Suprapubic skin (tissue), 4 donors: ENCODE measurements around the gene PPP2R3B. TPM values are rescaled to one million over a fixed set of nuclear protein-coding genes. Genes with fewer than 3 reads are reported as not detected.

Experiments used
- DNase-seq, 2 donors: peaks; one replicate each; pipeline ENCODE4 v3.0.0-alpha.2; 2019; ENCODE audit warnings: low spot score in 2 of 2
- H3K27ac ChIP-seq: fragments of 200-600 bp; sonication (generic); one replicate; pipeline ENCODE4 v1.5.1; 2019
- H3K27me3 ChIP-seq: fragments of 200-600 bp; sonication (generic); one replicate; pipeline ENCODE4 v1.5.1; 2019
- H3K36me3 ChIP-seq: fragments of 200-600 bp; sonication (generic); one replicate; pipeline ENCODE4 v1.5.1; 2019
- H3K4me1 ChIP-seq: fragments of 200-600 bp; sonication (generic); one replicate; pipeline ENCODE4 v1.5.1; 2019
- H3K4me3 ChIP-seq: fragments of 200-600 bp; sonication (generic); one replicate; pipeline ENCODE4 v1.5.1; 2019; ENCODE audit warnings: mild to moderate bottlenecking
- H3K9me3 ChIP-seq: fragments of 200-600 bp; sonication (generic); one replicate; pipeline ENCODE4 v1.5.1; 2019
- CTCF ChIP-seq, 2 donors: fragments of 200-600 bp in 1 of 2; fragments of 450-650 bp in 1 of 2; sonication (generic) in 1 of 2; IDR thresholded peaks; one replicate each; pipeline ENCODE4 v1.5.1; 2016 to 2019; ENCODE audit warnings: antibody characterized with exemption in 2 of 2, mild to moderate bottlenecking in 1 of 2, moderate library complexity in 1 of 2
- EP300 ChIP-seq: sonication (generic); formaldehyde crosslinking; IDR thresholded peaks from one replicate; pipeline ENCODE4 v1.6.1; 2017; ENCODE audit warnings: antibody characterized with exemption
- POLR2A ChIP-seq, 2 donors: fragments of 450-650 bp; IDR thresholded peaks; one replicate each; pipeline ENCODE4 v1.6.1; 2017; ENCODE audit warnings: antibody characterized with exemption in 2 of 2, mild to moderate bottlenecking in 2 of 2, moderate library complexity in 2 of 2
- POLR2AphosphoS5 ChIP-seq, 3 donors: sonication (generic); formaldehyde crosslinking; IDR thresholded peaks; one replicate each; pipeline ENCODE4 v1.6.1; 2017; ENCODE audit warnings: antibody characterized with exemption in 3 of 3
- WGBS: methylation state at CpG from one replicate; pipeline ENCODE4 v1.1.5; 2018; 5-methylcytosine and 5-hydroxymethylcytosine counted together
- total RNA-seq, 4 donors: library from RNA; depleted of rRNA; stranded (reverse); fragments of >200 nt; gene quantifications; one replicate each; pipeline ENCODE4 v1.1.0, GENCODE V29; 2016

The PPP2R3B gene
- total RNA-seq, 4 donors from 2014 or later = 31.8 to 79.6 (median 47.1) TPM

GRCh38 chrX:367349-367748 lies 19.4 kb downstream of the PPP2R3B start:
- Histone ChIP-seq H3K4me1 (no peaks in the 10 kb centered on the region), H3K27me3 (no peaks in the 10 kb centered on the region), H3K4me3 (no peak overlapping the region), H3K36me3 (no peaks in the 10 kb centered on the region), H3K27ac (no peak overlapping the region), H3K9me3 (no peaks in the 10 kb centered on the region)
- no peak for DNase-seq
- 93% methylated on average over 16 of the region's 16 CpGs for WGBS
- TF ChIP-seq CTCF (IDR thresholded peaks at IDR 0.05) (no peak), POLR2AphosphoS5 (IDR thresholded peaks at IDR 0.05) (no peak), EP300 (no peak), POLR2A (IDR thresholded peaks at IDR 0.05) (no peak)

GRCh38 chrX:363621-364375 lies 22.9 kb downstream of the PPP2R3B start:
- TF ChIP-seq POLR2A (IDR thresholded peaks at IDR 0.05) = no peak
- TF ChIP-seq POLR2AphosphoS5 (IDR thresholded peaks at IDR 0.05) = no peak
- H3K36me3 ChIP-seq = peaks cover 30% of the 10 kb centered on the region

GRCh38 chrX:362937-363620 lies 23.6 kb downstream of the PPP2R3B start:
- Histone ChIP-seq H3K36me3 (peaks cover 38% of the 10 kb centered on the region), H3K9me3 (peaks cover 6% of the 10 kb centered on the region), H3K4me3 (no peak overlapping the region), H3K27ac (no peak overlapping the region), H3K4me1 (no peaks in the 10 kb centered on the region), H3K27me3 (no peaks in the 10 kb centered on the region)
- no peak for TF ChIP-seq POLR2A (IDR thresholded peaks at IDR 0.05)
- TF ChIP-seq EP300 = no peak
- TF ChIP-seq CTCF (IDR thresholded peaks at IDR 0.05) = no peak
- TF ChIP-seq POLR2AphosphoS5 (IDR thresholded peaks at IDR 0.05) = no peak
- WGBS = 85% methylated on average over 38 of the region's 38 CpGs
- peak in 1 of 2 donors; percentile 47 for DNase-seq

More at GRCh38 chrX:363621-364375, 22.9 kb downstream of the PPP2R3B start:
- peaks cover 6% of the 10 kb centered on the region for H3K9me3 ChIP-seq
- H3K4me1 ChIP-seq = no peaks in the 10 kb centered on the region
- WGBS = 96% methylated on average over 29 of the region's 37 CpGs
- H3K27ac ChIP-seq = no peak overlapping the region
- no peak overlapping the region for H3K4me3 ChIP-seq
- no peaks in the 10 kb centered on the region for H3K27me3 ChIP-seq
- DNase-seq = peak in 1 of 2 donors; percentile 56

- 94% methylated on average over 10 of the region's 13 CpGs for WGBS
- TF ChIP-seq CTCF (IDR thresholded peaks at IDR 0.05) = no peak
- TF ChIP-seq EP300 = no peak
- no peak for TF ChIP-seq POLR2A (IDR thresholded peaks at IDR 0.05)
- TF ChIP-seq POLR2AphosphoS5 (IDR thresholded peaks at IDR 0.05) = no peak
- H3K4me3 ChIP-seq = no peak overlapping the region
- no peaks in the 10 kb centered on the region for H3K4me1 ChIP-seq
- H3K27me3 ChIP-seq = no peaks in the 10 kb centered on the region
- peaks cover 43% of the 10 kb centered on the region for H3K36me3 ChIP-seq
- peaks cover 6% of the 10 kb centered on the region for H3K9me3 ChIP-seq
- peak in 1 of 2 donors; percentile 65 for DNase-seq
- H3K27ac ChIP-seq = no peak overlapping the region
Observed at GRCh38 chrX:362351-362750, 24.4 kb downstream of the PPP2R3B start.

- no peaks in the 10 kb centered on the region for H3K27me3 ChIP-seq
- H3K9me3 ChIP-seq = peaks cover 6% of the 10 kb centered on the region
- peaks cover 43% of the 10 kb centered on the region for H3K36me3 ChIP-seq
- DNase-seq = peak in 1 of 2 donors; percentile 71
- WGBS = 97% methylated on average over 41 of the region's 54 CpGs
- H3K4me3 ChIP-seq = no peak overlapping the region
- no peak overlapping the region for H3K27ac ChIP-seq
- no peaks in the 10 kb centered on the region for H3K4me1 ChIP-seq
- no peak for TF ChIP-seq CTCF (IDR thresholded peaks at IDR 0.05)
- TF ChIP-seq POLR2AphosphoS5 (IDR thresholded peaks at IDR 0.05) = no peak
- no peak for TF ChIP-seq EP300
- no peak for TF ChIP-seq POLR2A (IDR thresholded peaks at IDR 0.05)
Observed at GRCh38 chrX:361231-362145, 25.2 kb downstream of the PPP2R3B start.
